ENCODE results near the gene C21orf91.
"Not testable (repeated sequence)": the region's sequence is repeated elsewhere in the genome, so short reads cannot be mapped to it uniquely, and the experiment has no call there.

The C21orf91 gene

DNA sequence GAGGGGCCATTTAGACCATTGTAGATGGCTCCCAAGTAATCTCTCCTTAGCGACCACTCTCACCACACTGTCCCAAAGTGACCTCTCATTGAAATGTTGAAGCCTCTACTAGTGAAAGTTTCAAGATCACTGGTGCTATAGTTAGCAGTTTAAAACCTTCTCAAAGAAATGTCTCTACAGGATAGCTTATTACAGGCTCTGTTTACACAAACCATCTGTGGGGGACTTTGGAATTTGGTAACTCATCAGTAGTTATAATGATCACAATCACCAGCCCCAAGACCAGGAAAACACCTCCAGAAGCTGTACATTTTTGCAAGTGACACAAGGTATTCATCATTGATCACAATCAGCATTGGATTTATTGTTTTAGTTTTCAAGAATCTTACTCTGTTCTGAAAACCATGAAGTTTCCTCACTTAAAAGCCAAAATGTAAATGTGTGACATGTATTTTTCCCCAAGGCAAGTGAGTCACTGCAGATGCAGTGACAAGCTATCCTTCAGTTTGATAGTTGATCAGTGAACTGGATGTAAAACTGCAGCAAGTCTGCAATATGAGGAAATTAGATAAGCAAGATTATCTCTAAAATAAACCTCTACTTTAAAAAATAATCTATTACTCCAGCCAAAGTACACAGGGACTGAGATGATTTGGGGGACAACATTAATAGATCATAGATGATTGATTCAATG, 41.9 kb downstream of the C21orf91 start:
- no peak for DNase-seq (ENCODE audit: low spot score)

DNA sequence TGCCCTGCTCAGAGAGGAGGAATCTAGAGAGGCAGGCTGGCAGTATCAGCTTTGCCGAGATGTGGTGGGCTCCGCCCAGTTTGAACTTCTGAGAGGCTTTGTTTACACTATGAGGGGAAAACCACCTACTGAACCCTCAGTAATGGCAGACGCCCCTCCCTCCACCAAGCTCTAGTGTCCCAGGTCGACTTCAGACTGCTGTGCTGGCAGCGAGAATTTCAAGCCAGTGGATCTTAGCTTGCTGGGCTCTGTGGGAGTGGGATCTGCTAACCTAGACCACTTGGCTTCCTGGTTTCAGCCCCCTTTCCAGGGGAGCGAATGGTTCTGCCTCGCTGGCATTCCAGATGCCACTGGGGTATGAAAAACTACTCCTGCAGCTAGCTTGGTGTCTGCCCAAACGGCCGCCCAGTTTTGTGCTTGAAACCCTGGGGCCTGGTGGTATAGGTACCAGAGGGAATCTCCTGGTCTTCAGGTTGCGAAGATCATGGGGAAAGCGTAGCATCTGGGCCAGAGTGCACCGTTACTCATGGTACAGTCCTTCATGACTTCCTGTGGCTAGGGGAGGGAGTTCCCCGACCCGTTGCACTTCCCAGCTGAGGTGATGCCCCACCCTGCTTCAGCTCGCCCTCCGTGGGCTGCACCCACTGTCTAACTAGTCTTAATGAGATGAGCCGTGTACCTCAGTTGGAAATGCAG, 43.6 kb downstream of the C21orf91 start:
- DNase-seq (ENCODE audit: low spot score) = no peak

DNA sequence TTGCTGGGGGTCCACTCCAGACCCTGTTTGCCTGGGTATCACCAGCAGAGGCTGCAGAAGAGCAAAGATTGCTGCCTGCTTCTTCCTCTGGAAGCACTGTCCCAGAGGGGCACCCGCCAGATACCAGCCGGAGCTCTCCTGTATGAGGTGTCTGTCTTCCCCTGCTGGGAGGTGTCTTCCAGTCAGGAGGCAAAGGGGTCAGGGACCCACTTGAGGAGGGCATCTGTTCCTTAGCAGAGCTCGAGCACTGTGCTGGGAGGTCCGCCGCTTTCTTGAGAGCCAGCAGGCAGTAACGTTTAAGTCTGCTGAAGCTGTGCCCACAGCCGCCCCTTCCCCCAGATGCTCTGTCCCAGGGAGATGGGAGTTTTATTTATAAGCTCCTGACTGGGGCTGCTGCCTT, 44.1 kb downstream of the C21orf91 start:
- DNase-seq (ENCODE audit: low spot score) = not testable (repeated sequence)

DNA sequence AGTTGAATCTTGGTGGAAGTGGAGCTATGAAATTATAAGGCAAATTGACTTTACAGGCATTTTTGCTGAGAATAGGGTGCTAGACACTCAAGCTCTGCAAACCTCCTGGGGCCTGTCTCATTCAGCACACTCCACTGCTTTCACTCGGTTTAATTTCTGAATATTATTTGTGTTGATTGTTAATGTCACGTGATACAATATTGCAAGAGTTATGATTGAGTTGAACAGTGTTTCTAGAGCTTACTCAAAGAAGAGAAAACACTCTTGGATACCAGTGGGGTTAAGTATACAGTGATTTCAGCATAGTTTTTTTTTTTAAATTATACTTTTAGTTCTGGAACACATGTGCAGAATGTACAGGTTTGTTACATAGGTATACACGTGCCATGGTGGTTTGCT, 49.7 kb downstream of the C21orf91 start:
- DNase-seq (ENCODE audit: low spot score) = no peak

DNA sequence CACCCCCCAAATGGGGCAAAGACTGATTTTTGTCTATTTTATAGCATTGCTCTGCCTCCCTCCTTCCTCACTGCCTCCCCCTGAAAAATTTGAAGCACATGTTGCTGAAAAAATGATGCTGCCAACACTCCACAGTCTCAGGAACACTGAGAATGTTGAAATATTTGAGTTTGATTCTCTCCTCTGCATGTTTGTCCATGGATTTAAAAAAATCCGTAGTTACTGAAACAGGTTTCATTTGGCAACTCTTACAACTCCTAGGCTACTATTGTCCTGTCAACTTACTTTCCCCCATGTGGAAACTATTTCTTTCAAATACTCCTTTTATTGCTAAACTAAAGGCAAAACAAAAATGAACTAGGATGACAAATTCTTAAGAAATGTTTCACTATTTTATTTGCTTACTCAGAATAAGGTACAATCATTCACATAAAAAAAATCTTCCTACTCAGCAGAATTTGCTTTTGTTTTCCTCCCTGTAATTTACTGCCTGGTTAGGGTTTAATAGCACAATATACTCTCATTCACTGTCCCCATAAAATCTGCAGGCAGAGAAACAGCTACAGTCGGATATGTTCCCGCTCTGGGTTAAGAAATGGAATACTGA, 50.2 kb downstream of the C21orf91 start:
- DNase-seq (ENCODE audit: low spot score) = no peak

DNA sequence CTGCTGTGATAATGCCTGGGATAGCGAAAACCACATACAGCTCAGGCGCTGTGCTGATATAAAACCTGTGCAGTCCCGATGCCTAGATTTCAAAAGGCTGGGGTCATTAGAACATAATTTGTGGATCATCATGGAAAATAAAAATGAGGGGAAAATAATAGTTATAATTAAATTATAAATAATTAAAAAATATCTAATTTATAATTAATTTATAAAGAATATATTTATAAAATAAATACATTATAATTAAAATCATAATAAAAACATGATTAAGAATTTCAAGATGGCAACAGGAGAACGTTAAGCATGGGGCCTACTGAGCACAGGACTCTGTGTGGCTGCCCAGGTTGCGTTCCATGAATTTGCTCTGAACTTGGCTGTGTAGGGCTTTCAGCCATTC, 53.9 kb downstream of the C21orf91 start:
- no peak for DNase-seq (ENCODE audit: low spot score)

DNA sequence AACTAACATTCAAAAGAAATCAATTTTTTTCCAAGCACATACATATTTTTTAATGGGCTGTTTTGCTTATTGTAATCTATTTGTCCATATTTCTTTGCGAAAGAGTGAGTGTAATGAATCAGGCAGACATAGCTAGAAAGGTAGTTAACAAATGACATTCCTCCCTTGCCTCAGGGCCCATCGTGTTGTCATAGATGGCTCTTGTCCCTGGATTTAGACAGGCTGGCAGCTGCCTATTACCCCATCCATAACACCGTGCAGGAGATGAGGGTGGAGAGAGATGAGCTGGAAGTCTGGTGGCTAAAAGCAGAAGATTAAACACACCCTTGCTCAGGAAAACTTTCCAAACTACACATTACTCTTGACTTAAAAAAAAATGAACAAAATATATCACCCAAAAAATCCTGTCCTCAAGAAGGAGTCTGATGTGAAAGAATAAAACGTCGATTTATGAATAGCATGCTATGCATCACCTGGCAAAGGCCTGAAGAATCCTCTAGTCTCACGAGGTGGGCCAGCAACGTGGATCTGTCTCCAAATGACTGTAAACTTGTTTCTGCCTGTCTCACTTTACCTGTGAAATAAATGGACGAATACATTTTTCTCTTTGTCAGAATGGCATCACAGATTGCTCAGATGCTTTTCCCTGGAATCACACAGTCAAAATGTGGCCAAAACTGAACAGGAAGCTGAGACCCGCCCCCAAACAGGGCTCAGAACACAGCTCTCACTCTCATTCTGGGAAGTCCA, 55.7 kb downstream of the C21orf91 start:
- no peak for DNase-seq (ENCODE audit: low spot score)

DNA sequence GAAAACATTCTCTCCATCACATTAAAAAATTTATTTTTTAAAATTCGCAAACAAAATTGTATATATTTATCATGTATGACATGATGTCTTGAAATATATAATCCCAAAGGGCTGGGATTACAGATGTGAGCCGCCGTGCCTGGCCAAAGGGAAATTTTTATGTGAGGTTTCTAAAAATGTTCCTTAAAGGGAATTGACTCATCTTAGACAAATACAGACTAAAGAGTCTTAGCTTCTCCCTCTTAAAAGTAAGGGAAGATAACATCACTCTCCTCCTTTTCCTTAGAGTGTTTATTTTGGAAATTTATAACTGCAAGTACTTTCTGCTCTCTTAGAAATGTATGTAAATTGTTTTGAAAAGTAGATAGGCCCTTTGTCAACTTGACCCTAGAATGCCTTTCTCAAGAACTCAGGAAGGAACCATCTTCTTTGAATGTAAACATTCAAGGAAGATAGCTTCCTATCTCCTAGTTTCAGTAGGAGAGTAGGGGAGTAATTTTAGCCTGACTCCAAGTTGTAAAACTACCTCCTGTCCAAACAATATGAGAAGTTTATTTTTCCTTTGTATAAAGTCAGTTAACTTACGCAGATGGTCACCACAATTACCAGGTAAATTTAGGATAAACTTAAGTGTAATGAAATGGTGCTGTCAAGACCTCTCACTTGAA, 59.5 kb downstream of the C21orf91 start:
- DNase-seq (ENCODE audit: low spot score) = no peak

DNA sequence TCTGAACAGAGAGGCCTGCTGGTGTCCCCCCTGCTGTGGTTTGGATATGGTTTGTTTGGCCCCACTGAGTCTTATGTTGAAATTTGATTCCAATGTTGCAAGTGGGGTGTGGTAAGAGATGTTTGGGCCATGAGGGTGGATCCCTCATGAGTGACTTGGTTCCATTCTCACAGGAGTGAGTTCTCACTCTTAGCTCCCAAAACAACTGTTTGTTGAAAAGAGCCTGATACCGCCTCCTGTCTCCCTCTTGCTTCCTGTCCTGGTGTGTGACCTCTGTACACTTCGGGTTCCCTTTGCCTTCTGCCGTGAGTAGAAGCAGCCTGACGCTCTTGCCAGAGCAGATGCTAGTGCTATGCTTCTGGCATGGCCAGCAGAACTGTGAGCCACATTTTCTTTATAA, 60.5 kb downstream of the C21orf91 start:
- DNase-seq (ENCODE audit: low spot score) = no peak

DNA sequence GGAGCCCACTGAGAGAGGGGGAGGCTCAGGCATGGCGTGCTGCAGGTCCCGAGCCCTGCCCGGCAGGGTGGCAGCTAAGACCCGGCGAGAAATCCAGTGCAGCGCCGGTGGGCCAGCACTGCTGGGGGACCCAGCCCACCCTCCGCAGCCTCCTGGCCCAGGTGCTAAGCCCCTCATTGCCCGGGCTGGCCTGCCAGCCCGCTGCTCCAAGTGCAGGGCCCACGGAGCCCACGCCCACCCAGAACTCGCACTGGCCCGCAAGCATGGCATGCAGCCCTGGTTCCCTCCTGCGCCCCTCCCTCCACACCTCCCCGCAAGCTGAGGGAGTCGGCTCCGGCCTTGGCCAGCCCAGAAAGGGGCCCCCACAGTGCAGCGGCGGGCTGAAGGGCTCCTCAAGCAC, 61.5 kb downstream of the C21orf91 start:
- DNase-seq (ENCODE audit: low spot score) = no peak

DNA sequence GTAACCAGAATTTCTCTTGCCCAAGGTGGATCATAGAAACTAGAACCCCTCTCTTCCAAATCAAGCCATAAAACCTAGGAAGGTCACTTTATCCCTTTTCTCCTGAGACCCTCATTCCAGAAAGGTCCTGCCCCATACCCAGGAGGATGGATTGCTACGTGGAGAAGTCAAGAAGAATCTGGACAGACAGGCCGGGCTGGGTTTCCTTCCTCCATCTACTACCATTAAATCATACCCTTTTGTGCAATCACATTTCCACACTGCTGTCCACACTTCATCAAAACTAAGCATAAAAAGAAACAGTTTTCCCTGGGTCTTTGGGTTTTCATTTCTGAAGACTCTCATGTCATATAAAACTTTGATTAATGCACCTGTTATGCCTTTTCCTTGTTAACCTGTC, 65.4 kb downstream of the C21orf91 start:
- no peak for DNase-seq (ENCODE audit: low spot score)

DNA sequence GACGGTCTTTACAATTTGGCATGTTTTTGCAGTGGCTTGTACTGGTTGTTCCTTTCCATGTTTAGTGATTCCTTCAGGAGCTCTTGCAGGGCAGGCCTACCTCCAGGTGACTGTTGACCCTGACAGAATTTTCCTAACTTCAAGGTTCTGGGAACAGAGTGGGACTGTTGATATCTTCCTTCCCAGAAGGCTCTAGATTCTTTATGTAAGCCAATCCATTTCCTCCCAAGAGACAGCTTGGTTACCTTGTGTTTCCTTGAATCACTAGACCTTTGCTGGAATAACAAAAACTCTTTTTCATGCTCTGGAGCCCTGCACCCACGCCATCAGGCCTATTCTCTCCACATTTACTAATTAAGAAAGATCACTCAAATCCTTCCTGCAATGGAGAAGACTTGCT, 67.0 kb downstream of the C21orf91 start:
- no peak for DNase-seq (ENCODE audit: low spot score)

DNA sequence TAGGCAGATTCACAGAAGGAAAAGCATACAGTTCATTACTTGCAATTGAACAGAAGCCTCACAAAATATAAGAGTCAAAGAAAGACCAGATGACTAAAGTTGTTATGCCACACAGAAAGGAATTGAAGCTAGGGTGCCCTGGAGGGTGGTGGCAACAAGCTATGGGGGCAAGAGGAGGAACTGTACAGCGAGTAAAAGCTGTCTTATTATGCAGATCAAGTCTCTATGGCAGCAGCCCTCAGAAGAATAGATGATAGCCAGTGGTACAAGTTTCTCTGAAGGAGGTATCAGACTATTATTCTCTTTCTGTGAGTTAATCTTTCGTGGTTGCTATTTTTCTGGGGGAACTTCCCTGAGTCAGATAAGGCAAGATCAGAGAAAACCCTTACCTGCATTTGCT, 72.2 kb downstream of the C21orf91 start:
- DNase-seq (ENCODE audit: low spot score) = no peak

DNA sequence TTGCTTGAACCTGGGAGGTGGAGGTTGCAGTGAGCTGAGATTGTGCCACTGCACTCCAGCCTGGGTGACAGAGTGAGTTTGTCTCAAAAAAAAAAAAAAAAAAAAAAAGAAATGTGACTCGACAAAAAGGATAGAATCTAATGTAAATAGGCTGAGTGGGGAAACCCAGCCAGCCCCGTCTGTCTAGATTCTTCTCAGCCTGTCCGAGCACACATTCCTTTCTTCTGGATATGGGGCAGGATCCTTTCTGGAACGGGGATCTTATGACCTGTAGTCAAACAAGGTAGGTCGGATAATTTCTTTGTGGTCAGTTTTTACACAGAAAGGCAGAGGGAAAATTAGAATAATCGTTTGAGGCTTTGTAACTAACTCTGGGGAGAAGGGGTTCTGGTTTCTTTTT, 74.1 kb downstream of the C21orf91 start:
- DNase-seq (ENCODE audit: low spot score) = no peak

DNA sequence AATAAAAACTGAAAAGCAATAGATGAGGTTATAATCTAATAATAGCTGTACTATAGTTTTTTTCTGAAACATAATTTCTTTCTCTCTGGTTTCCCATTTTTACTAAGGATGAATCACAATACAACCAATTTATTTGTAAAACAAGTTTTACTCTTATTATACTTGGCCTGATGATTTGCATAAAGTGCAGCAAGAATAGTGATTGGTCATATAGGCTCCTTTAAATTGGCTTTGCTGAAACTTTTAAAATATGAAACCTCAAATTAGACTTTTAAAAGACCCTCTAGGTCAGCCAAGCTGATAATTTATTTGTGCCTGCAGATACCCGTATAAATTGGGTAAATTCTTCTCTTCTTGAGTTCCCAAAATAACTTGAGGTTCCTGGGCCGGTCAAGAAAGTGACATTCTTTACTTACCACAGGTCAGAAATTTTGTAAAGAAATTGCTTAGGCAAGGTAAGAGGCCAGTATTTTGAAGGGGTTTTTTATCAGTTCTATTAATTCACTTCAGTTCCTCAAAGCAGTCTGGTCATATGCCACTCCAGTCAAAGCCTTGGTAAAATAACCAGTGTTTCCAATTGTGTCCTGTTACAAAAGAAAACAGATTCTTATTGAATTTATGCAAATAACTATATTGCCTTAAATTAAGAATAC, 76.1 kb downstream of the C21orf91 start:
- DNase-seq (ENCODE audit: low spot score) = no peak

DNA sequence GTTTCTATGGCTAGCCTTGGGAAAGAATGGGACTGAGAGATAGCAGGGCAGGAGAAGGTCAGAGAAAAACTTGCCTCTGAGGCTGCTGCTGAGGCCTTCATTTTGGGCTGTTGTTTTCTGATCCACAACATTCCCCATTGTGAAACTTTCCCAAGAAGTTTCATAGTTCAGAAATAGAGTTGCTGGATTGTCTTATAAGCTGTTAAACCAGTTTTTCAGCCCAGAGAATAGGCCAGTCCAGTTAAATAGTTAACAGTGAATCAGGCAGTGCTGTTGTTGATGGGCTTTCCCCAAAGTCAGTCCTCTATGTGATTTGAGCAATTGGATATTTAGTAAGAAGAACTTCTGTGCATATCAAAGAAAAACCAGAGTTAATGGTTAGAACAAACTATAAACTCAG, 77.0 kb downstream of the C21orf91 start:
- no peak for DNase-seq (ENCODE audit: low spot score)
